HCT116 (cell line): Measurements from ENCODE around the gene PPM1A. TPM values are rescaled to one million over a fixed set of nuclear protein-coding genes. Genes with fewer than 3 reads are reported as not detected.

Source experiments
- ATAC-seq: fragments of 200-7000 bp; cut with Tn5 transposase; 2 replicates; pipeline ENCODE4 v1.9.1; 2020; ENCODE audit warnings: mild to moderate bottlenecking, moderate library complexity
- Bru-seq: library from RNA; stranded (reverse); fragments of 400-500 nt; gene quantifications from one replicate; lab custom pipeline; 2021; lab: Mats Ljungman, UMichigan
- BruChase-seq, 2 experiments: library from RNA; stranded (reverse); fragments of 400-500 nt; gene quantifications; one replicate each; lab custom pipeline; 2021; lab: Mats Ljungman, UMichigan
- BruUV-seq: library from RNA; stranded (reverse); fragments of 400-500 nt; replicated peaks from 2 replicates; lab custom pipeline; 2021; lab: Mats Ljungman, UMichigan
- CTCF ChIA-PET: fragments of 300-600 bp; sonication (Branson Sonifier 250); formaldehyde crosslinking; loops from one replicate; lab custom pipeline; 2021; ENCODE audit warnings: antibody characterized with exemption; lab: Charles Lee
- POLR2A ChIA-PET: fragments of 300-600, 350-600 bp; sonication (Branson Sonifier 250); formaldehyde crosslinking; loops from one replicate; lab custom pipeline; 2021; ENCODE audit warnings: antibody characterized with exemption; lab: Charles Lee
- RAD21 ChIA-PET, 2 experiments: fragments of 300-600 bp; sonication (Branson Sonifier 250); formaldehyde crosslinking; loops; one replicate each; lab custom pipeline; 2023; ENCODE audit warnings: low total read pairs in 2 of 2; ENCODE audit not compliant: uncharacterized antibody in 2 of 2, unreplicated experiment in 2 of 2, low non-redundant PET in 1 of 2; lab: Charles Lee
- DNase-seq: peaks from one replicate; pipeline ENCODE4 v3.0.0-alpha.2; 2010; ENCODE audit warnings: low read depth, low spot score
- H2AFZ ChIP-seq: fragments of 200-600 bp; shearing (Covaris generic), sonication (generic); 2 replicates; pipeline ENCODE4 v1.6.1; 2017; ENCODE audit warnings: low read depth, mixed run types, mixed read lengths, antibody characterized with exemption, low read length; ENCODE audit not compliant: poor library complexity, severe bottlenecking
- H3K27ac ChIP-seq: 2 replicates; pipeline ENCODE4 v1.5.1; 2012; ENCODE audit warnings: low read depth, low read length
- H3K27me3 ChIP-seq: fragments of 200-600 bp; sonication (generic); 2 replicates; pipeline ENCODE4 v1.6.1; 2016; ENCODE audit warnings: mixed run types, low read length, mixed read lengths; ENCODE audit not compliant: insufficient read depth
- H3K36me3 ChIP-seq, 2 experiments: fragments of 200-500 bp in 1 of 2; fragments of 200-600 bp in 1 of 2; sonication (Bioruptor generic) in 1 of 2; sonication (generic) in 1 of 2; 2 replicates each; pipeline versions ENCODE4 v1.5.1 to v1.6.1; 2014 to 2016; ENCODE audit warnings: low read length in 2 of 2, inconsistent platforms in 1 of 2, mixed read lengths in 1 of 2, mixed run types in 1 of 2; ENCODE audit not compliant: insufficient read depth in 2 of 2, control insufficient read depth in 1 of 2
- H3K4me1 ChIP-seq, 2 experiments: fragments of 200-600 bp in 1 of 2; sonication (generic) in 1 of 2; 2 replicates each; pipeline versions ENCODE4 v1.5.1 to v1.6.1; 2012 to 2017; ENCODE audit warnings: low read length in 2 of 2, inconsistent platforms in 1 of 2, mild to moderate bottlenecking in 1 of 2, mixed read lengths in 1 of 2, mixed run types in 1 of 2, moderate library complexity in 1 of 2; ENCODE audit not compliant: insufficient read depth in 2 of 2, control insufficient read depth in 1 of 2
- H3K4me2 ChIP-seq: fragments of 200-600 bp; sonication (generic); 2 replicates; pipeline ENCODE4 v1.6.1; 2017; ENCODE audit warnings: mixed run types, low read length, mixed read lengths
- H3K4me3 ChIP-seq, 2 experiments: fragments of 200-600 bp in 1 of 2; sonication (generic) in 1 of 2; replicated peaks in 1 of 2; 2 replicates each; pipeline ENCODE4 v1.5.1; 2011 to 2016; ENCODE audit warnings: low read length in 2 of 2, control low read depth in 1 of 2, low read depth in 1 of 2, mild to moderate bottlenecking in 1 of 2, mixed read lengths in 1 of 2, mixed run types in 1 of 2
- H3K79me2 ChIP-seq: fragments of 200-600 bp; sonication (generic); 2 replicates; pipeline ENCODE4 v1.6.1; 2017; ENCODE audit warnings: mild to moderate bottlenecking, mixed run types, low read length, moderate library complexity, mixed read lengths; ENCODE audit not compliant: insufficient read depth
- H3K9ac ChIP-seq: fragments of 200-600 bp; sonication (generic); 2 replicates; pipeline ENCODE4 v1.6.1; 2016; ENCODE audit warnings: low read length, mixed read lengths
- H3K9me2 ChIP-seq: fragments of 200-600 bp; sonication (generic), shearing (Covaris generic); 2 replicates; pipeline ENCODE4 v1.6.1; 2017; ENCODE audit warnings: mixed run types, mild to moderate bottlenecking, moderate library complexity; ENCODE audit not compliant: insufficient read depth
- H3K9me3 ChIP-seq, 2 experiments: fragments of 200-500 bp in 1 of 2; fragments of 200-600 bp in 1 of 2; sonication (Bioruptor generic) in 1 of 2; sonication (generic) in 1 of 2; 2 replicates each; pipeline ENCODE4 v1.6.1; 2014 to 2017; ENCODE audit warnings: low read length in 2 of 2, mixed read lengths in 2 of 2, inconsistent platforms in 1 of 2, low read depth in 1 of 2, mild to moderate bottlenecking in 1 of 2, mixed run types in 1 of 2, moderate library complexity in 1 of 2; ENCODE audit not compliant: control insufficient read depth in 1 of 2, insufficient read depth in 1 of 2
- H4K20me1 ChIP-seq: fragments of 200-600 bp; sonication (generic), shearing (Covaris generic); 2 replicates; pipeline ENCODE4 v1.6.1; 2017; ENCODE audit warnings: mixed run types, mild to moderate bottlenecking, moderate library complexity; ENCODE audit not compliant: insufficient read depth
- ATF3 ChIP-seq: IDR thresholded peaks from 2 replicates; pipeline ENCODE4 v1.6.1; 2012
- CBX3 ChIP-seq: IDR thresholded peaks from 2 replicates; pipeline ENCODE4 v1.6.1; 2012; ENCODE audit warnings: low read depth
- ELF1 ChIP-seq: IDR thresholded peaks from 2 replicates; pipeline ENCODE4 v1.6.1; 2012; ENCODE audit warnings: low read depth, borderline replicate concordance
- FOSL1 ChIP-seq: IDR thresholded peaks from 2 replicates; pipeline ENCODE4 v1.6.1; 2012; ENCODE audit warnings: low read depth
- JUND ChIP-seq: IDR thresholded peaks from 2 replicates; pipeline ENCODE4 v1.6.1; 2012
- POLR2A ChIP-seq: IDR thresholded peaks from 2 replicates; pipeline ENCODE4 v1.7.0; 2011; ENCODE audit warnings: borderline replicate concordance; ENCODE audit not compliant: insufficient read depth, insufficient read length; ENCODE audit errors: extremely low read depth
- POLR2AphosphoS5 ChIP-seq: IDR thresholded peaks from 2 replicates; pipeline ENCODE4 v1.6.1; 2011; ENCODE audit warnings: mild to moderate bottlenecking, low read depth, low read length, moderate library complexity
- SIN3A ChIP-seq: IDR thresholded peaks from 2 replicates; pipeline ENCODE4 v1.6.1; 2012; ENCODE audit warnings: low read depth
- SP1 ChIP-seq: IDR thresholded peaks from 2 replicates; pipeline ENCODE4 v1.6.1; 2012; ENCODE audit warnings: low read depth
- TCF7L2 ChIP-seq: IDR thresholded peaks from 2 replicates; pipeline ENCODE4 v1.7.0; 2011; ENCODE audit warnings: borderline replicate concordance, inconsistent platforms; ENCODE audit not compliant: insufficient read depth, insufficient read length; ENCODE audit errors: extremely low read depth
- YY1 ChIP-seq: IDR thresholded peaks from 2 replicates; pipeline ENCODE4 v1.6.1; 2011; ENCODE audit warnings: low read length, low read depth, moderate library complexity, mild to moderate bottlenecking; ENCODE audit not compliant: insufficient replicate concordance; ENCODE audit errors: extremely low read depth
- ZFX ChIP-seq: fragments of 450-650 bp; IDR thresholded peaks from 2 replicates; pipeline ENCODE4 v1.6.1; 2017
- intact Hi-C: fragments of 100-400 bp; cut with micrococcal nuclease; formaldehyde crosslinking; loops from 2 replicates; pipeline ENCODE4 v1.10.0; 2022
- long read RNA-seq: library from polyadenylated mRNA; unstranded; transcript quantifications from one replicate; pipeline ENCODE4 v2.0.0, GENCODE V29; 2021; ENCODE audit not compliant: unreplicated experiment
- polyA plus RNA-seq: library from polyadenylated mRNA; unstranded; fragments of >200 nt; gene quantifications from 2 replicates; pipeline ENCODE4 v1.2.1, GENCODE V29; 2012; ENCODE audit warnings: missing spikeins
- total RNA-seq: library from RNA; stranded (reverse); gene quantifications from one replicate; pipeline ENCODE4 v1.2.1, GENCODE V29; 2021; ENCODE audit not compliant: unreplicated experiment
- TF ChIP-seq, protein P1 (sequence below), 3 experiments: fragments of 200-600 bp in 1 of 3; sonication (generic) in 1 of 3; IDR thresholded peaks in 2 of 3; conservative IDR thresholded peaks in 1 of 3; 2 replicates each; pipeline ENCODE4 v1.5.1; 2012 to 2017; ENCODE audit warnings: low read depth in 2 of 3, low read length in 2 of 3, antibody characterized with exemption in 1 of 3, borderline replicate concordance in 1 of 3, control low read depth in 1 of 3, mild to moderate bottlenecking in 1 of 3, mixed read lengths in 1 of 3, mixed run types in 1 of 3, moderate library complexity in 1 of 3; ENCODE audit not compliant: insufficient read depth in 1 of 3

Gene PPM1A
- total RNA-seq: 32.8 TPM
- 25.9 and 28.0 TPM in 2 replicates for polyA plus RNA-seq
- percentile 89 among the genes with signal in this experiment for Bru-seq, nascent RNA
- percentile 92 among the genes with signal in this experiment for BruChase-seq, experiment 1, labeled RNA remaining after a 6-hour chase
- BruChase-seq, experiment 2, labeled RNA remaining after a 2-hour chase: percentile 85 among the genes with signal in this experiment
- long read RNA-seq, full-length matches to known transcripts: 81 of 106 reads
- long read RNA-seq, partial matches to known transcripts: 9 of 106 reads
- long read RNA-seq, other reads (novel, unspliced or antisense): 16 of 106 reads

GRCh38 chr14:60248697-60249318 lies at the start of gene PPM1A:
PPM1A (plus strand) TSS chr14:60249221; CDS start chr14:60282704, 33,483 bp downstream.
- no peak within 1 kb of the TSS for H2AFZ ChIP-seq
- RAD21 ChIA-PET: interaction anchor here in 1 of 2 experiments (0.6 to 0.7 kb wide), 2 partner anchors 474 to 1321 kb away, joined by 4 to 5 read pairs; no protein-coding TSS in a partner anchor

More at GRCh38 chr14:60248697-60249318, at the start of gene PPM1A:
- peak; percentile 75 for ATAC-seq
- H3K4me2 ChIP-seq: peak within 1 kb of the TSS; percentile 93
- POLR2A ChIA-PET: interaction anchor here (0.7 to 1.6 kb wide), 6 partner anchors 10 to 83 kb away, joined by 3 to 6 read pairs (median 4); no protein-coding TSS in a partner anchor
- peak within 1 kb of the TSS; percentile 74 to 77 for H3K4me3 ChIP-seq
- peak; percentile 42 for TF ChIP-seq YY1
- peak; percentile 74 for TF ChIP-seq ZFX
- TF ChIP-seq SP1: no peak; the same call in 1 of the 2 replicates
- 0 out of 2 replicates have a peak, but pooled peaks have one; percentile 27 for TF ChIP-seq ATF3
- TF ChIP-seq SIN3A: no peak
- peak; percentile 71 for TF ChIP-seq JUND
- TF ChIP-seq, protein P1, sequence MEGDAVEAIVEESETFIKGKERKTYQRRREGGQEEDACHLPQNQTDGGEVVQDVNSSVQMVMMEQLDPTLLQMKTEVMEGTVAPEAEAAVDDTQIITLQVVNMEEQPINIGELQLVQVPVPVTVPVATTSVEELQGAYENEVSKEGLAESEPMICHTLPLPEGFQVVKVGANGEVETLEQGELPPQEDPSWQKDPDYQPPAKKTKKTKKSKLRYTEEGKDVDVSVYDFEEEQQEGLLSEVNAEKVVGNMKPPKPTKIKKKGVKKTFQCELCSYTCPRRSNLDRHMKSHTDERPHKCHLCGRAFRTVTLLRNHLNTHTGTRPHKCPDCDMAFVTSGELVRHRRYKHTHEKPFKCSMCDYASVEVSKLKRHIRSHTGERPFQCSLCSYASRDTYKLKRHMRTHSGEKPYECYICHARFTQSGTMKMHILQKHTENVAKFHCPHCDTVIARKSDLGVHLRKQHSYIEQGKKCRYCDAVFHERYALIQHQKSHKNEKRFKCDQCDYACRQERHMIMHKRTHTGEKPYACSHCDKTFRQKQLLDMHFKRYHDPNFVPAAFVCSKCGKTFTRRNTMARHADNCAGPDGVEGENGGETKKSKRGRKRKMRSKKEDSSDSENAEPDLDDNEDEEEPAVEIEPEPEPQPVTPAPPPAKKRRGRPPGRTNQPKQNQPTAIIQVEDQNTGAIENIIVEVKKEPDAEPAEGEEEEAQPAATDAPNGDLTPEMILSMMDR (IDR thresholded peaks at IDR 0.05 in 2 of 3, conservative IDR thresholded peaks at IDR 0.05 in 1 of 3; ENCODE audit: borderline replicate concordance in 1 of 3, insufficient read depth in 1 of 3, low read depth in 2 of 3, low read length in 2 of 3): no peak
- peak; percentile 93 for TF ChIP-seq POLR2AphosphoS5
- TF ChIP-seq TCF7L2: peak; percentile 36
- 0 out of 2 replicates have a peak, but pooled peaks have one; percentile 5 for TF ChIP-seq FOSL1
- TF ChIP-seq ELF1: peak; percentile 23; the same call in 1 of the 2 replicates
- TF ChIP-seq POLR2A: peak; percentile 82
- peak; percentile 72 for TF ChIP-seq CBX3
- H3K4me1 ChIP-seq: peaks cover 9 to 31% of the 10 kb centered on the region in 2 experiments
- H3K27ac ChIP-seq: peak within 1 kb of the TSS; percentile 92
- intact Hi-C loops: loop anchor here (1.0 kb wide), 1 partner anchor 157 kb away; no protein-coding TSS in a partner anchor
- no TSS peak for BruUV-seq
- DNase-seq: peak; percentile 84
- H3K27me3 ChIP-seq: no peaks in the 10 kb centered on the region
- CTCF ChIA-PET: interaction anchor here (1.0 to 2.1 kb wide), 4 partner anchors 17 to 83 kb away, joined by 4 to 12 read pairs (median 6); no protein-coding TSS in a partner anchor
- H4K20me1 ChIP-seq: no peaks in the 10 kb centered on the region
- H3K36me3 ChIP-seq: no peaks in the 10 kb centered on the region
- H3K9me2 ChIP-seq: no peaks in the 10 kb centered on the region
- peaks cover 40% of the 10 kb centered on the region for H3K79me2 ChIP-seq
- H3K9me3 ChIP-seq: no peaks in the 10 kb centered on the region
- peak within 1 kb of the TSS; percentile 95 for H3K9ac ChIP-seq
